Colonic mucosa (tissue), 4 donors: ENCODE measurements around the gene SLIRP. TPM values are rescaled to one million over a fixed set of nuclear protein-coding genes. Genes with fewer than 3 reads are reported as not detected.

Source experiments
- DNase-seq: peaks from one replicate; pipeline ENCODE4 v3.0.0-alpha.2; 2020
- H3K27ac ChIP-seq: fragments of 200-600 bp; one replicate; pipeline ENCODE4 v1.8.0; 2021
- H3K27me3 ChIP-seq: fragments of 200-600 bp; one replicate; pipeline ENCODE4 v1.8.0; 2021
- H3K36me3 ChIP-seq: fragments of 200-600 bp; one replicate; pipeline ENCODE4 v1.8.0; 2021
- H3K4me1 ChIP-seq: fragments of 200-600 bp; one replicate; pipeline ENCODE4 v1.8.0; 2021; ENCODE audit warnings: mild to moderate bottlenecking
- H3K4me3 ChIP-seq: fragments of 200-600 bp; one replicate; pipeline ENCODE4 v1.8.0; 2021
- H3K9ac ChIP-seq, 2 donors: one replicate each; pipeline ENCODE4 v1.7.0; 2013; ENCODE audit warnings: control low read depth in 2 of 2, low read depth in 2 of 2, low read length in 2 of 2
- H3K9me3 ChIP-seq: fragments of 200-600 bp; one replicate; pipeline ENCODE4 v1.8.0; 2021
- CTCF ChIP-seq: fragments of 200-600 bp; IDR thresholded peaks from one replicate; pipeline ENCODE4 v1.8.0; 2022; ENCODE audit warnings: antibody characterized with exemption, mild to moderate bottlenecking
- intact Hi-C: fragments of 100-400 bp; cut with DNase I; formaldehyde crosslinking; loops from one replicate; pipeline ENCODE4 v1.14.1; 2022
- total RNA-seq, 2 donors: library from RNA; stranded (reverse); fragmentation: NEBNext Ultra II Directional in 1 of 2; extraction: Animal tissue kit (Norgen Biotek cat#: 25700) in 1 of 2; gene quantifications; one replicate each; pipeline ENCODE4 v1.2.1, GENCODE V29; 2021
- donor health status: healthy.
- donor health status: DM: no; HTN: no; CAD: no.
- donor health status: DM: no; HTN: no; CAD: no.

The SLIRP gene
- total RNA-seq, 2 donors from 2014 or later, result 107 to 194 TPM

- H3K27ac ChIP-seq, result no peak overlapping the region
- no peaks in the 10 kb centered on the region for H3K27me3 ChIP-seq
- H3K9me3 ChIP-seq, result no peaks in the 10 kb centered on the region
- DNase-seq, result no peak
- no peak for TF ChIP-seq CTCF
- no peak overlapping the region for H3K4me3 ChIP-seq
- no peaks in the 10 kb centered on the region for H3K36me3 ChIP-seq
- no peak overlapping the region for H3K9ac ChIP-seq
- no peaks in the 10 kb centered on the region for H3K4me1 ChIP-seq
- intact Hi-C loops, result no loop called here
Measured at GRCh38 chr14:77673193-77673592, 34.7 kb upstream of the SLIRP start.

- peak overlapping the region; percentile 41 for H3K27ac ChIP-seq
- no peak overlapping the region for H3K4me3 ChIP-seq
- no peaks in the 10 kb centered on the region for H3K4me1 ChIP-seq
- no peaks in the 10 kb centered on the region for H3K9me3 ChIP-seq
- intact Hi-C loops, result no loop called here
- peak; percentile 76 for DNase-seq
- no peaks in the 10 kb centered on the region for H3K36me3 ChIP-seq
- no peaks in the 10 kb centered on the region for H3K27me3 ChIP-seq
- H3K9ac ChIP-seq, result no peak overlapping the region
- TF ChIP-seq CTCF, result no peak
Measured at GRCh38 chr14:77674931-77675330, 33.0 kb upstream of the SLIRP start.

DNA sequence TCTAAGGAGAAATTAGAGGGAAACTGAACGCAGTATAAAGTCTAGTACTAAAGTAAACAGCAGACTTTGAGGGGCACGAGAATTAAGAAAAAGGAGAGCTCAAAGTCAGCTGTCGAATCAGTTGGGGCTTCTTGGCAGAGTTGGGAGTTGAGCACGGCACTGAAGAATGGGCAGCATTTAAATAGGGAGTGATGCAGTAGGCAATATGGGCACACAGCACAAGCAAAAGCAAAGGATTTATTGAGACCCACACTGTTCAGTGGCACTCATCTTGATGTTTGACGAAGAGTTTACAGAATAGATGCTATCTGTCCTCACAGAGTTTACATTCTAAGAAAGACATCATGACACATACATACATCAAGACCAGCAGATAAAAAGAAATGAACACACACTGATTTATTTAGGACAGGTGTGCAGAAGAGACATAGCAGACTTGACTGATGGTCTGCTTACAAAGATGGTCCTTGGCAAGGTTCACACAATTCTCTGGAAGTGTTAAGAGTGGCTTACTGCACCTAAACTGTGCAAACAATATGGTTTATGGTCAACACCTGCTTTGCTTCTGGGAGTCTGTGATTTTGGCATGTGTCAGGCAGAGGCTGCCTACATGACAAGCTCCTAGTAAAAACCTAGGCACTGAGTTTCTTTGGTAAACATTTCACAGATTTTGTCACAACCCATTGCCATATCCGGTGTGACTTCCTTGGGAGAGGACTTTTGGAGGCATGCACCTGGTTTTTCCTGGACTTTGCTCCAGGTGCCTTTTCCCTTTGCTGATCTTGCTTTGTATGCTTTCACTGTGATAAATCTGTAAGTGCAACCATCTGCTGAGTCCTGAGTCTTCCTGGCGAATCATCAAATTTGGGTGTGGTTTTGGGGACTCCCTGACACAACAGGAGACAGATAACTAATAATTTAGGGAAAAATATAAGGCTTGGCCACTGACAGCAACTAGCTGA lies 26.4 kb upstream of the SLIRP start:
- H3K27ac ChIP-seq, result peak overlapping the region; percentile 64
- no peaks in the 10 kb centered on the region for H3K27me3 ChIP-seq
- H3K36me3 ChIP-seq, result no peaks in the 10 kb centered on the region
- TF ChIP-seq CTCF, result no peak
- no peak overlapping the region for H3K4me3 ChIP-seq
- no peaks in the 10 kb centered on the region for H3K9me3 ChIP-seq
- intact Hi-C loops, result no loop called here
- peak; percentile 78 for DNase-seq
- no peak overlapping the region for H3K9ac ChIP-seq
- peaks cover 5% of the 10 kb centered on the region for H3K4me1 ChIP-seq

- Histone ChIP-seq H3K4me1 (peaks cover 5% of the 10 kb centered on the region), H3K9ac (no peak overlapping the region), H3K27me3 (no peaks in the 10 kb centered on the region), H3K27ac (peak overlapping the region; percentile 64), H3K36me3 (no peaks in the 10 kb centered on the region), H3K4me3 (no peak overlapping the region), H3K9me3 (no peaks in the 10 kb centered on the region)
- intact Hi-C loops, result no loop called here
- no peak for DNase-seq
- TF ChIP-seq CTCF, result no peak
Measured at GRCh38 chr14:77682158-77682553, 25.7 kb upstream of the SLIRP start.

DNA sequence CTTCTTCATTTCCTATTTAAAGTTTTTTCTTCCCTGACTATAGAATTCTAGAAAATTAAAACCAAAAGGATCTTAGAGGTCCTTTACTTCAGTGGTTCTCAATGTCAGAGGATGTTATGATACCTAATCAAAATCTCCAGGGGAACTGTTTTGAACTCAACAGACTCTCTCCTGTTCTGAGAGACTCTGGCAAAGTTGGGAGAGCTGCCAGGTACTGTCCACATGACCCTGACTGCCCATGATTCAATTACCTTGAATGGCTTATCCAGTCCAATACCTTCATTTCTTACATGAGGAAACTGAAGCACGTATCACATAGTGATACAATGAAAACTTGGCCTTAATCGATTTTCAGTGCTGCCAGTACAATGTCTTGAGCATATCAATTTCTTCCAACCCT lies 16.6 kb upstream of the SLIRP start:
- Histone ChIP-seq H3K27ac (no peak overlapping the region), H3K4me1 (no peaks in the 10 kb centered on the region), H3K36me3 (no peaks in the 10 kb centered on the region), H3K4me3 (no peak overlapping the region), H3K27me3 (no peaks in the 10 kb centered on the region), H3K9ac (no peak overlapping the region), H3K9me3 (no peaks in the 10 kb centered on the region)
- no peak for TF ChIP-seq CTCF
- DNase-seq, result no peak
- intact Hi-C loops, result no loop called here
